Kidney epithelial cell (primary cell): ENCODE data around the gene PPP6R3. TPM values are rescaled to one million over a fixed set of nuclear protein-coding genes. Genes with fewer than 3 reads are reported as not detected.

Source experiments
- DNase-seq: peaks from one replicate; pipeline ENCODE4 v3.0.0-alpha.2; 2010; ENCODE audit warnings: low read depth
- H3K27me3 ChIP-seq: 2 replicates; pipeline ENCODE4 v1.6.0; 2011; ENCODE audit warnings: low read length; ENCODE audit not compliant: control insufficient read depth, insufficient read depth
- H3K36me3 ChIP-seq: 2 replicates; pipeline ENCODE4 v1.5.1; 2011; ENCODE audit warnings: low read length; ENCODE audit not compliant: control insufficient read depth, insufficient read depth
- H3K4me3 ChIP-seq: 2 replicates; pipeline ENCODE4 v1.5.1; 2011; ENCODE audit warnings: low read depth, mild to moderate bottlenecking, control low read depth, low read length
- CTCF ChIP-seq: IDR thresholded peaks from 2 replicates; pipeline ENCODE4 v1.5.1; 2011; ENCODE audit warnings: mild to moderate bottlenecking, moderate library complexity, low read length, control low read depth, inconsistent platforms; ENCODE audit not compliant: insufficient read depth, poor library complexity, severe bottlenecking
- total RNA-seq: library from RNA; depleted of rRNA; stranded (reverse); fragments of >200 nt; gene quantifications from 2 replicates; pipeline ENCODE4 v1.2.3, GENCODE V29; 2015

PPP6R3 gene
- total RNA-seq, 1 donor from 2014 or later = 71.7 TPM

GRCh38 chr11:68509066-68509465, 48.5 kb downstream of the PPP6R3 start:
- TF ChIP-seq CTCF = no peak
- H3K27me3 ChIP-seq = no peaks in the 10 kb centered on the region
- DNase-seq = no peak

GRCh38 chr11:68513930-68514487, 53.5 kb downstream of the PPP6R3 start:
- Histone ChIP-seq H3K36me3 (no peaks in the 10 kb centered on the region), H3K4me3 (no peak overlapping the region), H3K27me3 (no peaks in the 10 kb centered on the region)
- TF ChIP-seq CTCF = no peak
- no peak for DNase-seq

More at GRCh38 chr11:68509066-68509465, 48.5 kb downstream of the PPP6R3 start:
- H3K4me3 ChIP-seq = no peak overlapping the region
- no peaks in the 10 kb centered on the region for H3K36me3 ChIP-seq

GRCh38 chr11:68517121-68517741, 56.7 kb downstream of the PPP6R3 start:
- Histone ChIP-seq H3K27me3 (no peaks in the 10 kb centered on the region), H3K36me3 (peaks cover 1% of the 10 kb centered on the region), H3K4me3 (no peak overlapping the region)
- DNase-seq = no peak
- no peak for TF ChIP-seq CTCF

GRCh38 chr11:68518191-68518590, 57.6 kb downstream of the PPP6R3 start:
- Histone ChIP-seq H3K27me3 (no peaks in the 10 kb centered on the region), H3K36me3 (peaks cover 1% of the 10 kb centered on the region)
- DNase-seq = no peak

GRCh38 chr11:68521969-68522652, 61.6 kb downstream of the PPP6R3 start:
- DNase-seq = no peak
- no peak for TF ChIP-seq CTCF
- H3K36me3 ChIP-seq = peaks cover 4% of the 10 kb centered on the region
- no peaks in the 10 kb centered on the region for H3K27me3 ChIP-seq
- no peak overlapping the region for H3K4me3 ChIP-seq

More at GRCh38 chr11:68518191-68518590, 57.6 kb downstream of the PPP6R3 start:
- no peak overlapping the region for H3K4me3 ChIP-seq
- TF ChIP-seq CTCF = no peak
